Fibroblast of pulmonary artery (primary cell): ENCODE measurements around the gene STRBP.
"Not testable (repeated sequence)": the region's sequence is repeated elsewhere in the genome, so short reads cannot be mapped to it uniquely, and the experiment has no call there.

Experiments used
- DNase-seq: peaks from one replicate; pipeline ENCODE4 v3.0.0-alpha.2; 2010; ENCODE audit warnings: low read depth
- H3K4me3 ChIP-seq: replicated peaks from 2 replicates; pipeline ENCODE4 v1.5.1; 2011; ENCODE audit warnings: low read depth, mild to moderate bottlenecking, control low read depth, low read length, moderate library complexity
- TF ChIP-seq, protein P1 (sequence below): IDR thresholded peaks from 2 replicates; pipeline ENCODE4 v1.5.1; 2011; ENCODE audit warnings: mild to moderate bottlenecking, control low read depth, low read length, inconsistent platforms; ENCODE audit errors: missing control alignments

Gene STRBP

DNA sequence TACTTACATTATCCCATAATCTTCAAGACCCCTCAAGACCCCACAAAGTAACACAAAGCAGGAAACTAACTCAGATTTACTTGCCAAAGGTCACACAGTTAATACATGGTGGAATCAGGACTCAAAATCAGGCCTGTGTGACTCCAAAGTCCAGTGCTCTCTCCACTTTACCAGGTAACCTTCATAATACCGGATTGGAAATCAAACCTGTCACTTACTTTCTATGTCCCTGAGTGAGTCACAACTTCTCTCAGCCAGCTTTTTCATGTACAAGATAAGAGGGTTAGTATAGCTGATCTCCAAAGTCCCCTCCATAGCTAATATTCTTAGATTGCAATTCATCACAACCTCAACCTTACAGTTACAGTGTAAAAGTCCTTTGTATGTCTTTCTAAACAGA is 17.1 kb downstream of the STRBP start:
- TF ChIP-seq, protein P1, sequence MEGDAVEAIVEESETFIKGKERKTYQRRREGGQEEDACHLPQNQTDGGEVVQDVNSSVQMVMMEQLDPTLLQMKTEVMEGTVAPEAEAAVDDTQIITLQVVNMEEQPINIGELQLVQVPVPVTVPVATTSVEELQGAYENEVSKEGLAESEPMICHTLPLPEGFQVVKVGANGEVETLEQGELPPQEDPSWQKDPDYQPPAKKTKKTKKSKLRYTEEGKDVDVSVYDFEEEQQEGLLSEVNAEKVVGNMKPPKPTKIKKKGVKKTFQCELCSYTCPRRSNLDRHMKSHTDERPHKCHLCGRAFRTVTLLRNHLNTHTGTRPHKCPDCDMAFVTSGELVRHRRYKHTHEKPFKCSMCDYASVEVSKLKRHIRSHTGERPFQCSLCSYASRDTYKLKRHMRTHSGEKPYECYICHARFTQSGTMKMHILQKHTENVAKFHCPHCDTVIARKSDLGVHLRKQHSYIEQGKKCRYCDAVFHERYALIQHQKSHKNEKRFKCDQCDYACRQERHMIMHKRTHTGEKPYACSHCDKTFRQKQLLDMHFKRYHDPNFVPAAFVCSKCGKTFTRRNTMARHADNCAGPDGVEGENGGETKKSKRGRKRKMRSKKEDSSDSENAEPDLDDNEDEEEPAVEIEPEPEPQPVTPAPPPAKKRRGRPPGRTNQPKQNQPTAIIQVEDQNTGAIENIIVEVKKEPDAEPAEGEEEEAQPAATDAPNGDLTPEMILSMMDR: no peak
- DNase-seq: no peak
- H3K4me3 ChIP-seq: no peak overlapping the region

DNA sequence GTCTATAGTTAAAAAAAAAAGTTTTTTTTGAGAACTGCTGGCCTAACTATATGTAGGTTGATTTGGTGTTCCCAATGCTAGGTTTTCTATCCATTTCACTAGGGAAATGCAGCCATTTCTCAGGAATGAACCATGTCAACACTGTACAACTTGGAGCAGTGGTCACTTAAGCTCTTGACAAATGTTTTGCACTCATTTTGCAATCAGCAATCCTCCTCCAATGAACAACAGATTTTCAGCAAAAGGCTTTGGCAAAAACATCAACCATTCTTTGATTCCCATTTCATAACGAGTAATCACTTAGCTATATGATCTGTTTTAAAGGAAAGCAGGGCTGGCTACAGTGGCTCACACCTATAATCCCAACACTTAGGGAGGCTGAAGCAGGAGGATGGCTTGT is 17.9 kb downstream of the STRBP start:
- TF ChIP-seq, protein P1: no peak
- peak; percentile 12 for DNase-seq

DNA sequence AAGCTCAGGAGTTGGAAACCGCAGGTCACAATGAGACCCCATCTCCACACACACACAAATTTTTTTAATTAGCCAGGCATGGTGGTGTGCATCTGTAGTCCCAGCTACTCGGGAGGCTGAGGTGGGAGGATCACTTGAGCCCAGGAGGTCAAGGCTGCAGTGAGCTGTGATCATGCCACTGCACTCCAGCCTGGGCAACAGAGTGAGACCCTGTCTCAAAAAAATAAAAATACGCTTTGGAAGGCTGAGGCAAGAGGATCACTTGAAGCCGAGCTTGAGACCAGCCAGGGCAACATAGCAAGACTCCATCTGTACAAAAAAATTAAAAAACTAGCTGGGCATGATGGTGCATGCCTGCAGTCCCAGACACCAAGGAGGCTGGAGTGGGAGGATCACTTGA is 19.2 kb downstream of the STRBP start:
- not testable (repeated sequence) for H3K4me3 ChIP-seq, DNase-seq

More for the DNA sequence above, 17.9 kb downstream of the STRBP start:
- no peak overlapping the region for H3K4me3 ChIP-seq

DNA sequence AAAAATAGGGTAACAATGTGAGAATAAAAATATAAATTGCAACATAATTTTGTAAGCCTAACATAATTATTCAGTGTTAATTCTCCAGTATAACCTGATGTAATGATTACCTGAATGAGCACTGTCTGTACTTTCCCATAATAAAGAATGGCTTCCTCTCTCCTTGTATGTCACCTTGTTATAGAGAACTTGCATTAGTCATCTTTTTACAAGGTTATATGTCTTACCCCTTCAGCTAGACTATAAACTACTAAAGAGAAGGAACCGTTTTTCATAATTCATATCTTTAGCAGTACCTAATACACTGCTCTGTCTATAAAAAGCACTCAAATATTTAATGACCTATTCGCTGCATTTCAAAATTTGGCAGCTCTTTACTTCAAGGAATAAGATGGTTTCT is 19.8 kb downstream of the STRBP start:
- H3K4me3 ChIP-seq: no peak overlapping the region
- no peak for DNase-seq
- TF ChIP-seq, protein P1: no peak

DNA sequence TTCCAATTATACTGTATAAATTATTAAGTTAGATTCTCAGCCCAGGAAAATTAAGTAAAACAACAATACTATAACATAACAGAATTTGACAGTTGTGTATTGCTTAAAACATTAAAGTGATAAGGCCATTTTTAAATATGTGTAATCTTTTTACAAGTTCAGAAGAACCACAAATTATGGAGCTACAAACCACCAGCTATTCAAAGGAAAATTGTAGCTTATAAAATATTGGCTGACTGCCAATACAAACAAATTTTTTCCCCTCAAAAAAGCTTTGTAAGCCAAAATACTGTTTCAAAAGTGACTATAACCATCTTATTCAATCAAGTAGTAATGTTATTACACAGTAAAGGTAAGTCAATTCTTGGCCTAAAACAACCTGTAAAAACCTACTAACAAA is 21.9 kb downstream of the STRBP start:
- TF ChIP-seq, protein P1: no peak
- peak; percentile 21 for DNase-seq
- H3K4me3 ChIP-seq: no peak overlapping the region

DNA sequence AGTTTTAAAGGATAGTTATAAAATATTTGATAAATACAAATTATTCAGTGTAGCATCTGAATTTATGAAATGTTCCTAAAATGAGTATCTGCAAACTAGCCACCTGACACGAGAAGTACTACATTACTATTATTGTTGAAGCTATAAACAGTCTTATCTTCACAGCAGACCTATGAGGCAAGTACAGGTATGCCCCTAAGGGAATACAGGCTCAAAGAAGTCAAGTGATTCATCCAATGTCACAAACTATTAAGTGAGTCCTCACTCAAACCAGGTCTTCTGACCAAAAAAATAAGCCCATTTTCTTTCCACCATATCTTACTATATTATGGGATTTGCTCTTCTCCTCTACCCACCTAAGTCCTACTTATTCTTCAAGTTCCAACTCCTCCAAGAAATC is 28.7 kb downstream of the STRBP start:
- DNase-seq: no peak

DNA sequence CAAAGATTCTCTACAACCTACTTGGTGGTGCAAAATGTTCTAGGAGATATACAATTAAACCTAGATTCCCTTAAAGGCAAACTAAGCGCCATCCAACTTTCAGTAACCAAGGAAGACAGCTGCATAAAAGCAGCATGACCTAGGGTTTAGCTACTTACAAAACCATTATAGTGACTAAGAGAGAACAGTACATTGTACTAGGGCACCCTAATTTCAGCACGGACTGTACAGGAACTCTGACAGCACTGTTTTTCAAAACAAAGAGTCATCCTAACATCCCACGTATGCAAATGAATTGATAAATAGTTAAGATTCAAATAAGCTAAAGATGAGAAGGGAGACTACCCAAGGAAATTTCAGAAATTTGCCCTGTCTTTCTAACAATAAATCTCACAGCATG is 30.0 kb downstream of the STRBP start:
- DNase-seq: no peak
- TF ChIP-seq, protein P1: no peak
- no peak overlapping the region for H3K4me3 ChIP-seq

More for the DNA sequence above, 28.7 kb downstream of the STRBP start:
- TF ChIP-seq, protein P1: no peak
- H3K4me3 ChIP-seq: no peak overlapping the region

DNA sequence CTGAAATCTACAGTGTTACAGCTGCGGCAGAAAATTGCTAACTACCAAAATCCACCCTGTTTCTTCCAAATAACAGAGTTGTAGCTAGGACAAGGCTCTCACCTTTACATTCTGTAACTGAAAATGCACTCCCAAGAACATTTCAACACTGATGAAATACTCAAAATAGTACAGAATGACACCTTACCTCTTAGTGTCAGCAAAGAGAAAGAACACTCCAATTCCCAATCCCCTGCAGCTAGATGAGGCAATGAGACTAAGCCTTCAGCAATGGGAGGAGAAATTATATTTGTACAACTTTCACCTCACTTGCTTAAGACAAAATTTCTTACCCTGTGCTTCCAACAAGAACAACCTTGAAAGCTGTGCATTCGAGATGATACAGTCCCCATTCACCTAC is 31.2 kb downstream of the STRBP start:
- no peak for DNase-seq
- TF ChIP-seq, protein P1: no peak
- H3K4me3 ChIP-seq: no peak overlapping the region
